ENCODE data around the gene ADAM22.
A peak's percentile ranks its signal among the peaks of the same experiment; 100 is the strongest.

ADAM22 gene

DNA sequence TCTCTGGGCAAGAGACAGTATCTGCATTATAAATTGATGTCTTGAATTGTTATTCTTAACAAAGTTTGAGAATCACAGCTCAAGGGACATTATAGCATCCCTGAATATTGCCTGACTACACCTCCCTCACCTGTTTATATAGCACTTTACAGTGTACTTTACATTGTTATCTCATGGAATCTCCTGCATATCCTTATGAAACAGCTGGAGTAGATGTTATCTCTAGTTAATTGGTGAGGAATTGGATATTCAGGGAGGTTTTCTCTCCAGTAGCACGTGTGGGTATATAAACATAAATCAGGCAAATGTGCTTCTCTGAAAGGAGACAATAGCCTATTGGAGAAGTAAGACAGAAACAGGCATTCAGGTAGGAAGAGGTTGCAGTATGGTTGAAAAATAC is 168.6 kb downstream of the ADAM22 start:
- no peak for DNase-seq (ENCODE audit: low spot score)

DNA sequence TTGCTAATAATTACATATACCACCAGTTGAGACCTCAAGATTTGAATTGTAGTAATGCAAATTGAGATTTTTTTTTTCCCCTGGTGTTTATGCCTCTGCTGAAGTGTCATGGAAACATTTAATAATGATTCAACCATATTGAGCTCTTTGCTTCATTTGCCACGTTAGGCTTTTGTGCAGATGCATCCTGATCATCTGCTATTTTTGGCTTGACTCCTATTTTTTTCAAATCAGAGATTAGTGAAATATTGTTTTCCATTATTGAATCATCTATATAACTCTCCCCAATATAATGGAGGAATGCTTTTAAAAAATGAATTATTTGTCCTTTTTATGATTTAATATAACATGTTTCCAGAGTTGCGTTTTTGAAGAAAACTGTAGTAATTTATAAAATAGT is 170.7 kb downstream of the ADAM22 start:
- FAIRE-seq (no peak), DNase-seq (ENCODE audit: low spot score) (no peak)

More for the DNA sequence above, 168.6 kb downstream of the ADAM22 start:
- no peak for FAIRE-seq

DNA sequence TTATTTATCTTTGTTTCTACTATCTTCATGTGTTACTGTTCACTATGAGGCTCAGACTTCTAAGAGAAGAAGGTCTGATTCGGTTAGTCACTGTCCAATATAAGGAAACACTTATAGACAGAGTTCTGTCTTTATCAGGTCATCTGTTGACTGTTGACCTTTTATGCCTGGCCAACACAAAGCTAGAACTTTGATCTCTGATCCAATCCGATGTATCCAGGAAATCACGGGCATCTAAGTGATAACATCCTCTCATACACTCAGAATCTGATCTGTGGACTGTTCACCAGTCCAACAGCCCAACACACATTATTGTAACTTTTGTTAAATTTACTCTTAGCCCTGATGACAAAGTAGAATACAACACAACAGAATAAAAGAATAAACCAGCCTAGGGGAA is 171.2 kb downstream of the ADAM22 start:
- DNase-seq (ENCODE audit: low spot score) (no peak), FAIRE-seq (peak; percentile 53)

DNA sequence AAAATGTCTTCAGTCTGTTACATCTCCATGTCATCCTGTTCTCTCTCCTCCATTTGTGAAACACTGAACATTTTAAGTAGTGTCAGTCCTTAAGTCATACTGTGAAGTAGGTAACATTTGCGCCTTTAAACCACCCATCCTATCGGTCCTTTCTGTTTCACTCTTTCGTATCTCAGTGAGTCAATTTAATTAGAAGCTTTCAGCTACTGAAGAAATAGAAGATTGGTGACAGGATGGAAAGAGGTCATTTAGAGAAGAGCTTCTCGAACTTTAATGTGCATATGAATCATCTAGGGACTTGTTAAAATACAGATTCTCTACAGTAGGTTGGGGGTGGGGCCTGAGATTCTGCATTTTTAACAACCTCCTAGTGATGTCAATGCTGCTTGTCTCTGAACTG is 172.4 kb downstream of the ADAM22 start:
- FAIRE-seq (no peak), DNase-seq (ENCODE audit: low spot score) (no peak)

DNA sequence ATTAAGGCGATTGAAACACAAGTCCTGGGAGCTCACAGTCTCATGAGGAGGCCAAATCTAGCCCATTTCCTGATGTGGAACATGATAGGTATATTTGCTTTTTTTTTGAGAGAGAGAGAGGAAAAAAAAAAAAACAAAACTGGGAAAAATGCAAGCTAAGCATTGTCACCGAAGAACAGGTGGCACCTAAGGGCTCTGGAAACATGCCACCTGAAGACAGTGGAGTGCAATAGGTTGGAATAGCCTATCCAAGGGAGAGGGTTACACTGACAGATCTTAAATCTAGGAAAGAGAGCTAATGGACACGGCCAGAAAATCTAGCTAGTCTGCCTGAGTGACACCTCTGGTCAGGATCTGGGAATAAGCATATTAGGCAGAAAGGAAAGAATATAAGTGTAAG is 175.6 kb downstream of the ADAM22 start:
- DNase-seq (ENCODE audit: low spot score) (no peak), FAIRE-seq (no peak)

DNA sequence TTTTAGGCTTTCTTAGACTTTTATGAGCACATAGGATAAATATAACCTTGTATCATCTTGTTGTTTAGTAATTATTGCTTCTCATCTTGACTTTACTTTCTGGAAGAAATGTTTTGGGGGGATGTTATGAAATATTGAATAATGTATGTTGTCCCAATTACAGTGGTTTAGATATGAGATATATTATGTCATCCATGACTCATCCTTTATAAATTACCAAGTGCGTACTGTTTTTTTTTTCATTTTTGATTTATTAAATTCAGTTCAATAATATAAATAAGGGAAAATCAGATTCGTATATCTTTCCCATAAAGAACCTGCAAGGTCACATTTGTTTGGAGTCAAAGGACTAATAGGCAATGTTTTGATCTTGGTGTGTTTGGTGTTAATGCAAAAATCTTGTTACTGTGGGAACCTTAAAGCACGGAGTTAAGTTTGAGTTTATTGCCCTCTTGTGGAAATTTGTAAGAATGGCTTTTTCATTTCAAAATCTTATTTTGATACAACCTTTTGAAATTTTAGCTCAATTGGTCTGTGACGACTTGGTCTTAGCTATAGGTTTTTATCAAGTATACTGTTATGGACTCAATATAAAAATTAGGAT is 177.2 kb downstream of the ADAM22 start:
- DNase-seq (ENCODE audit: low spot score) (peak; percentile 60), FAIRE-seq (no peak)

DNA sequence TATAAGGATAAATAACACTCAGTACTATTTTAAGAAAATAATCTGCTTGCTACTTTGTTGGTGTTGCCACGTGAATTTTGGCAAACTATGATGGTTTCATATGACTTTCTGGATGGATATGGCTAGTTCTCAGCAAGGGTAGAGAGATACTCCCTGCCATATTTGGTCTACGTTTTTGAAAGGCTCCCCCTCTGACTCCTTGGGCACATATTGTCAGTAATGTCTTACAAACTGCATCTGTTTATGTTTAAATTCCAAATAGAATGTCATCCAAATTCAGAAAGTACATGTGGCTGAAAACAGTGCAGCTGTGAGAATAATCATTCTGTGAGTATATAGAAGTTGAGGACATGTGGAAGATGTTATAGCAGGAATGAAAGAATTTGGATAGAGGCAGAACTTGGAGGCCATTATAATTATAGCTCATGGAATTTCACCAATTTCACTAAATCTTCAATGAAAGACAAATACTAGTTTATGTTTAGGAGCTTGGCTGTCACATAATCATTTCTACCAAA is 178.0 kb downstream of the ADAM22 start:
- FAIRE-seq: no peak

DNA sequence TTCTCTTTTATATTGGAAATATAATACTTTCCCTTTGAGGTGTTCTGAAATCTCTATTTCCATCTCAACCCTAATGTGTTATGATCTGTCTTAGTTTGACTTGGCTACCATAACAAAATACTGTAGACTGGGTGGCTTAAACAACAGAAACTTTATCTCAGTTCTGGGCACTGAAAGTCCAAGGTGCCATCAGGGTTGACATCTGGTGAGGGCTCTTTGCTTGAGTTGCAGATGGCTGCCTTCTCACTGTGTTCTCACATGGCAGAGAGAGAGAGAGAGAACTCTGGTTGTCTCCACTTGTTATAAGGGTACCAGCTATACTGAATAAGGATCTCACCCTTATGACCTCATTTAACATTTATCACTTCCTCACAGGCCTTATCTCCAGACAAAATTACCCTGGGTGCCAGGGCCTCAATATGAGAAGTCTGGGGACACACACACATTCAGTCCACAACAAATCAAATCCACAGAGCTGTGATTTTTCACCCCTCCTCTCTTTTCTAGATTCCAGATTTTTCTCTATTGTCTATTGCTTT is 181.3 kb downstream of the ADAM22 start:
- no peak for FAIRE-seq

More for the DNA sequence above, 178.0 kb downstream of the ADAM22 start:
- DNase-seq (ENCODE audit: low spot score): no peak

DNA sequence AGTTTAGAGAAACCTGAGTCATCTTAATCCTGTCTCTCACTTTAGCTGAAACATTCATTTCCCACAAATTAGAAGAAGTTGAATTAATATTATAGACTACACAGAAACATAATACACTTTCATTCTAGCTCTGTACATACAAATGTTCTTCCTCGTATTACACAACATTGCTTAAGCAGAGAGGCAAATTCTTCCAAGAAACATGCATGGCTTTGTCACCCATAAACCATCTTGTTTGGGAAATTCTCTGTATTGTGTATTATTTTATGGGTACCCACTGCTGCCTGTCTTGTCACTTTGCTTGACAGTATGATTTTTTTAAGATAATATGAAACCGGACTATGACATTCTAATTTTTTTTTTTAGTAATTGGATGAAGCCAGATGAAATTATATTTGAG is 181.8 kb downstream of the ADAM22 start:
- FAIRE-seq (no peak), DNase-seq (ENCODE audit: low spot score) (no peak)

More for the DNA sequence above, 181.3 kb downstream of the ADAM22 start:
- no peak for DNase-seq (ENCODE audit: low spot score)

DNA sequence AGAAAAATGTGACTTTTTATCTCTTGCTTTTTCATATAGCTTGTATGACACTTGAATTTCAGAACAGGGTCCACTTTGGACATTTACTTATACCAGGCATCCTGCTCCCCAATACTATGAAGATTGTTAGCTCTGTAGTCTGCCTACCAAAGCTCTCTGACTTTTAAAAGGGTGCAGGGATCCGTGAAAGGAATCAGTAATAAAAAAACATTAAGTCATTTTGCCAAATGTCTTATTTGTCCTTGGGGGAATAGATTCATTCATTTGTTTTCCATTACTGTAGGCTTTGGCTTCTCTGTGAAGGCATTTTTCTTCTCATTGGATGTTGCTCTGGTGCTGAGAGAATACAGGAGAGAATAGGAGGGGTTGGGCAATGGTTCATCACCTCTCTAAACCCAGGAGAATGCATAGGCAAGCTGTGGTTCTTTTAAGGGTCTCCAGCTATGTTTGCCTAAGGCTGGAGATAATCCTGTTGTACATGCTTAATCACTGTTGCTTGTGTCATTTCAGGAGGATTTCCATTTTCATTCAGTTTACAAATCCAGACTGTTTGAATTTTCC is 182.3 kb downstream of the ADAM22 start:
- DNase-seq (ENCODE audit: low spot score) (no peak), FAIRE-seq (no peak)

DNA sequence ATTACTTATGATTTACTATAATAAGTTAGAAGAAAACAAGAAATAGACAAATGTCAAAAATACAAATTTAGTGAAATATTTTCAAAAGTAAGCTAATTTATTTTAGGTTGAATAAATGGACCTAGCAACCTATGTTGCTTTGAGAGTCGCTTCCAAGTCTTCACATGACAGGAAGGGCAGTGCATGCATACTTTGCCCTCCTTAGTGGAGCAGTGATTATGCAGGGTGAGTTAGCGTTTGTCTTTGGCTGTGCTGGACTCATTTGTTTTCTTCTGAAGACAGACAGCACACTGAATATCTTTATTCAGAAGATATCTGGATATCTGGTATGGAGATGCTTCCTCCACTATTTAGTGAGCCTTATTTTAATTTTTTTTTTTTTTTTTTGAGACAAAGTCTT is 183.3 kb downstream of the ADAM22 start:
- FAIRE-seq: no peak
- no peak for DNase-seq (ENCODE audit: low spot score)

DNA sequence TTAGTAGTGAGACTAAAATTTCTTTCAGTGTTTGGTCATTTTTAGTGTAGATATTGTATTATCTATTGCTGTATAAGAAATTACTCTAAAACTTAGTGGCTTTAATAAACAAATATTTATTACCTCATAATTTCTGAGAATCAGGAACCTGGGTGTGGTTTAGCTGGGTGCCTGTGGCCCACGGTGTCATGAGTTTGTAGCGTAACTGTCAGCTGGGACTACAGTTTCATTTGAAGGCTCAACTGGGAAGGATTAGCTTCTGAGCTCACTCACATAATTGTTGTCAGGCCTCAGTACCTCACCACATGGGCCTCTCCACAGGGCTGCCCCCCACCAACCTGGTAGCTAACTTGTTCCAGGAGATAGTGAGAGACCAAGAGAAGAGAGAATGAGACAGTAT is 187.3 kb downstream of the ADAM22 start:
- no peak for DNase-seq (ENCODE audit: low spot score)
- FAIRE-seq: no peak

DNA sequence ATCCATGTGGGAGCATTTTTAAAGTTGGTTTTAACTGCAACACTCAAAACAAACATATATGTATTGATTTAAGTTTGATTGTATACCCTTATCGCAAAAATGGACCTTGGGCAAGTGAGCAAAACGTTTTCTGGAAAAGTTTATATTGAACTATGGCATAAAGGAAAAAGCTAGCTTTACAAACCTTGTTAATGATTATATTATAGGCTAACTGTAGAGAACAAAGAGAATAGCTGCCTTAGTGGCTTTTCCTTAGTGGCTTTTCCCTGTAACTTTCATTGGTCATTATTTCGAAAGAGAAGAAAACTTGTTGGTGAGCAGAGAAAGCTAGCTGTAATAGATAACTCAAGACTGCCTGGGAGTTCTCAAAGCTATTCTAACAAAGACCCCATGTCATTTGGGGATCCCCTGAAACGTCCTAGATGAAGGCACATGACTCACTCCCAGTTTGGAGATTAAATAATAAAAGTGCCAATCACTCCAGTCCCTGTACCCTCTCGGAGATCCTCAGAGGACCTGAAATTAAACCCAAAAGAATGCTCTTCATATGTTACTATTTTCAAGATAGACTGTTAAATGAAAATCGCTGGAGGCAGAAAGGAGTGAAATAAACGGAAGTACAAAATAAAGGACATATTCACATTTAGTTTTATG is 193.7 kb downstream of the ADAM22 start:
- FAIRE-seq (no peak), DNase-seq (ENCODE audit: low spot score) (no peak)

DNA sequence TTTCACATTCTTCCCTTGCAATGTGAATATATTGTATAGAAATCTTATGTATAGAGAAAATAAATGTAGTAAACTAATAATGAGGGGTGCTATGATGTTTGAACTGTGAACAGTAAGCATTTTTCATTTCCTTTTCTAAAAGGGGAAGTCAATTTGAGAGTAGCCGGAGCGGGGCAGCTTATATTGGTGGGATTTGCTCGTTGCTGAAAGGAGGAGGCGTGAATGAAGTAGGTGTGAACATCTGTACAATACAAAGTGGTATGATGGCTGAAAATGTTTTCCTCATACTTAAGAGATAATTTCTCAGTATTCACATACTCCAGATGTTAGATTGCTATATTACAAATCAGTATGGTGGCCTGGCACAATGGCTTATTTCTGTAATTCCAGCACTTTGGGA is 198.7 kb downstream of the ADAM22 start:
- DNase-seq (ENCODE audit: low spot score) (no peak), FAIRE-seq (no peak)

DNA sequence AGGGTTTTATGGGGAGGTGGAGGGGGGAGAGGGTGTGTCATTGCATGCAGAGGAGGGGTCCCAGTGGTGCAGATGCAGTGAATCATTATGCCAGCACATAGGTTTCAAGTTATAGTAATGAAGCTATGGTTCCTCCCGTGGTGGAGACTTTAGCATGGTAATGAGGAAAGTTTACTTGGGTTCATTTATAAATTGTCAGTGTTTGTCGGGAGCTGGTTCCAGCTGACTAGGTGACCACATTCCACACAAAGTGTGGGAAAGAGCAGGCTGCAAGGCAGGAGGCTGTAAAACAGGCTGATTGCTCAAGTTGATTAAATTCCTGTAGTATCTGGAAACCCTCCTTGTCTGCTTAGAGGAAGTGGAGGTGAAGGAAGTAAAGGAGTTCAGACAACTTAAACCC is 206.9 kb downstream of the ADAM22 start:
- DNase-seq (ENCODE audit: low spot score) (peak; percentile 14), FAIRE-seq (no peak)

DNA sequence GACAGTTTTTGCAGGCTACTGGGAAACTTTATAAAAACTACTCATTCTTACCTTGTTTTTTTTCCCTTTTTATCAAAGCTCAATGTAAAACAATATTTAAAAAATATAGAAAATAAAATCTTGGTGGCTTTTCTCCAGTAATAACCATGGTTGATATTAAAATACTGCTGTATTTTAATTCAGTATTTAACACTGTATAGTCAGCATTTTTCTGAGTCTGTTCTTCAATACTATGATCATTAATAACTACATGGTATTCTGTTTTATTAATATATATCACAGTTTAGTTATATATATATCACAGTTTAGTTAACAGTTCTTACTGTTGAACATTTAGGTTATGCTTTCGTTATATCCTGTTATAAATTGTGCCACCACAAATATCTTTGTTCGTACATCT is 207.4 kb downstream of the ADAM22 start:
- FAIRE-seq (no peak), DNase-seq (ENCODE audit: low spot score) (no peak)

DNA sequence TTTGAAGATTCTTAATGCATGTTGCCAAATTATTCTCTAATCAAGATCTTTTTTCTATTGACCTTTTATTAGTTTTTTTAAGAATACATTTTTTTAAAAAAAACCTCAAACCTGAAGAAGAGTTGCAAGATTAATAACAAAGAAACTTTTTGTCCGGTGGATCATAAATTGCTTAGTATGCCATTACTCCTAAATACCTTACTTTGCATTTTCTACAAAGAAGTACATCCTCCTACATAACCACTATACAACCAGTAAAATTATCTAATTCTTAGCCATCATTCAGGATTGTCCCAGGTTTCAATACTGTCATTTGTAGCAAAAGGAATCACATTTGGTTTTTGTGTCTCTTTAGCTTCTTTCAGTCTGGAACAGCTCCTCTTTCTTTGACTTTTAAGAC is 207.9 kb downstream of the ADAM22 start:
- DNase-seq (ENCODE audit: low spot score) (no peak), FAIRE-seq (no peak)

DNA sequence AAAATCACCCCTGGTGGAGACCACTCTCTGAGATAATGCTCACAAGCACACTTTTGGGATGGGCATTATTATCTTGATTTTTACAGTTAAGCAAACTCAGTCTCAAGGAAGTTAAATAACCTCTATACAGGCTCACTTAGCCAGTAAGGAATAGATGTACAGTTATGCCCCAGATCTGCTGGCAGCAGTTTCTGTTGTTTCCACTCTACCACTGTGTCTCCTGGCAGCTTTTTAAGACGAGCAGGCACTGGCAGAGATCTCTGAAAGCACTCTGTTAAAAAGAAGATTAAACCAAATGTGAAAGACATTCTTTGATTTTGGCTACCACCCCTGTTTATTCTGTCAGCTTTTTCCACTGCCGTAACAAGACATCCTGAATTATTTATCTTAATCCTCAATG is 212.6 kb downstream of the ADAM22 start:
- DNase-seq (ENCODE audit: low spot score) (no peak), FAIRE-seq (no peak)

DNA sequence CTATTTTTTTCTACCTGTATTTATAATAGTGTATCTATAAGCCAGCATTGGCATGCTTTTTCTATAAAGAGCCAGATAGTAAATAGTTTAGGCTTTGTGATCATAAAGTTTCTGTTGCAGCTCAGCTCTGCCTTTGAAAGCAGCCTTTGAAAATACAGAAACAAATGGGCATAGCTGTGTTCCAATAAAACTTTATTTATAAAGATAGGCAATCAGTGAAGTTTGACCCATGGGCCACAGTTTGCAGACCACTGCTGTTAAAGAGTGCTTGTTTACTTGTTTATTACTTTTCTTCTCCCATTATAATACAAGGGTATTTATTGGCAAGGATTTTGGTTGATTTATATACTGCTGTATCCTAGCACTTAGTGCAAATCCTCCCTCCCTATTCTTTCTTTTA is 213.3 kb downstream of the ADAM22 start:
- no peak for FAIRE-seq
- DNase-seq (ENCODE audit: low spot score): no peak

DNA sequence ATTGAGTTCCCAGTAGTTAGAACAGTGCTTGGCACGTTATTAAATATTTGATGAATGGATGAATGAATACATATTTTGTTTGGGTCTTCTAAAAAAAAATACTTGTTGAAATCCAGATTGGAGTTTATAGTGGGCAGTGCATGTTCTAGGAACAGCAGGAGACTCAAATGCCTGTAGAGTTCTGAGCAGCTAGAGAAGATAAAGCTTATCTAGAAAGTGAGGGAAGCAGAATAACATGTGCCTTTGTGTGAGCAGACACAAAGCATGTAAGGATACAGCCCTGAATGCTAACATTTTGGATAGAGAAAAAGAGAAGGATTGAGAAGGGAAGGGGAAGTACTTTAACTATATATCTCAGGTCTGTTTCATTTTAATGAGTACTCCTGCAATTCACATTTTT is 213.9 kb downstream of the ADAM22 start:
- FAIRE-seq: no peak
- DNase-seq (ENCODE audit: low spot score): no peak

DNA sequence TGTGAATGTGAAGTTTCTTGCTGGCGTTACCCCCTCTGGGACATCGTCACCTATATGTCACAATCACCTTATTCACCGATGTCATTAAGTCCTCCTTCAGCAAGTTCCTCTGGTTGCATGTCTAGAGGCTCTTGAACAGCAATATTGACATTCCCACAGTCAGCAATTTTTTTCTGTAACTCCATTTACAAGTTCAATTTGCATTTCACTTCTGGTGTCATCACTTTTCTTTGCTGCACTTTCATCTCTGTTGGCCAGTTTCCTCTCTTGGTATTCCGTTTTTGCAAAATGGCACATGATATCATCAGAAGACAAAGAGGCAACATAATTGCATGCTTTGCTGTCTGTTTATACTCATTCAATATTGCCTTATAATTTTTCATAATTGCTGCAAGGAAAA is 216.0 kb downstream of the ADAM22 start:
- FAIRE-seq (no peak), DNase-seq (ENCODE audit: low spot score) (no peak)

DNA sequence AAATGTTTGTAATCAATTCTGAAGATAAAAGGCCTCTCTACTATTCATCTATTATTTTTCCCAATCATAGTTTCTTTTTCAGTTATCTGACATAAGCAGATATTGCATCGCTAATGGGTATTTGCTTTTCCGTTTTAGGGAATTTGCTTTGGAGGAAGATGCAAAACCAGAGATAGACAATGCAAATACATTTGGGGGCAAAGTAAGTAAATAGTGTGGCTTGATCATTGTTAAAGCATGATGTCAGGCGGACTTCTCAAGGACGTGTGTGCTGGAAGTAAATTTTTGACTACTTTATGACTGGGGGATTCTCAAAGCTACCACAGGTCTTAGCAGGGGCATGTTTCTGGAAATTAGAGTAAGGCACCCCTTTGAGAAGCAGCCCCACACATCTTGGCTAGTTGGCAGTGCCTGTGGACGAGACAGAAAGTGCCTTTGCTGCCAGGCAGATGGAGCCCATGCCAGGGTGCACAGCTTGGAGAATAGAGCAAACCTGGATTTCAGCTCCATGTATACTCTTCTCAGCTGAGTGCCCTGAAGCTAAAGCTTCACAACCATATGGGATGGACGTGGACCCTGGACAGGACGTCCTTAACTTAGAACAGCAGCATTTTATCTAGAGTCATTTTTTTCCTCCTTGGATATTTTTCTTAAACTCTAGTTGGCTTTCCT is 217.2 kb downstream of the ADAM22 start:
- DNase-seq (ENCODE audit: low spot score) (no peak), FAIRE-seq (no peak)
